GM12872 (cell line): Measurements from ENCODE around the gene MYO16.

ENCODE experiments used
- CTCF ChIP-seq: IDR thresholded peaks from 3 replicates; pipeline ENCODE4 v1.5.1; 2011; ENCODE audit warnings: low read depth, mild to moderate bottlenecking, low read length, moderate library complexity; ENCODE audit not compliant: insufficient read depth

Gene MYO16

GRCh38 chr13:108983273-108983672 is 353.9 kb downstream of the MYO16 start:
- no peak for TF ChIP-seq CTCF

DNA sequence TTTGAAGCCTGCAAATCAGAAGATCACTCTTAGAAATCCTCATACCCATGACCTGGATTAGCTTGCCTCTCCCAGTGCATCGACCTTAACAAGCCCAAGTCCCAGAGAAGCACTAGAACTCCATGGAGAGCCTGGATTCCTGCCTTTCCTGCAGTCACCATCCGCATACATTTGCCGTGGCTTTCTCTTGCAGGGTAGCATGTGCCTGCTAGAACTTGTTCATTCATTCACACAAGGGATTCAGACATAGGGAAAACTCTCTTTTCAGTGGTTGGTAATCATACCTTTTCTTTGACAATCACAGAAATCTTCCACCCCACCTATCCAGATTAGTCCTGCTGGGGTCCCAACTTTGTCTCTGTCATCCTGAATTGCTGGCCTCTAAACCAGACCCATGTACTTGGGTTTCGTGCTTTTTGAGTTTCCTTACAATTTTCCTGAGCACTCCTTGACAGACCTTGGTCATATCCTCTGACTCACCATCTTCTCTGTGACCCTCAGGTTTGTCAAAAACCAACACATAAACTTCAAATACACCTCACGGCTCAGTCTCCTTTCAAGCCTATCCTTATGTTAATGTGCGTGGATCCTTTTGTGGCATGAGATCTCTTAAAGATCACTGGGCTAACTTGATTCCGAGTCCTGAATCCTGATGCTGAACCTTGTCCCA is 355.0 kb downstream of the MYO16 start:
- no peak for TF ChIP-seq CTCF

- no peak for TF ChIP-seq CTCF
Measured at GRCh38 chr13:108985166-108985565, 355.8 kb downstream of the MYO16 start.

DNA sequence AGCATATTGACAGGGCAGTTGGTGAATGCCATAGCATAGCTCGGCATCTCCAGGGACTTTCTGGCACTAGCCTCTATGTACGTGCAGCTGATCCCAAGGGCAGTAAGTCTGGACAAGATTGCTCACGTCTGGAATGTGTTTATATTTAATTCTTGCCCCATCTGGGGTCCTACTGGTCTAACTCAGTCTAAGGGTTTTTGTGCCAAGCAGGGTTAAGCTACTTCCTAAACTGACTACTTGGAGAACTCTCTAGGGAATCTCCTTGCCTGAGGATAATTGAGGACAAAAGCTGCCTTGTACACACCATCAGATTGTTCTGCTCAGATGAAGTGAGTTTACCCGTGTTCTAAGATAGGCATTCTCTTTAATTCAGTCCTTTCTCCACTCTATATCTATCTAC is 358.1 kb downstream of the MYO16 start:
- no peak for TF ChIP-seq CTCF

DNA sequence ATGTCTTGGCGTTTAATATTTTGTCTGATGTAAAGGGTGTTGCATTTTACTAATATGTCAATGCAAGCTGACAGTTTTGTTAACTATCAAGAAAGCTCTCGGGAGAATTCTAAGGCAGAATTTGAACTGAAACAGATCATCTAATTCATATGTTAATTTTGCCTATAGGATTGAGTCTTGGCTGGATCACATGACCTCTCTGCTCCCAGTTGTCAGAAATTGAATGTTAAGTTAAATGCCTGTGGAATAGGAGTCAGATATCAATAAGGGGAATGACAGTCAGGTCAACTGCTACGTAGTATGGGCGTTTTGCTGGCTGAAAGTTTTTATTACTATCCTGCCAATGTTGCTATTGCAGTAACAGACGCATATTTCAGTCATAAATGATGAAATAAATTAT is 358.5 kb downstream of the MYO16 start:
- TF ChIP-seq CTCF: no peak

- no peak for TF ChIP-seq CTCF
Measured at GRCh38 chr13:108993346-108993745, 363.9 kb downstream of the MYO16 start.

- TF ChIP-seq CTCF: no peak
Measured at GRCh38 chr13:108996430-108996829, 367.0 kb downstream of the MYO16 start.

DNA sequence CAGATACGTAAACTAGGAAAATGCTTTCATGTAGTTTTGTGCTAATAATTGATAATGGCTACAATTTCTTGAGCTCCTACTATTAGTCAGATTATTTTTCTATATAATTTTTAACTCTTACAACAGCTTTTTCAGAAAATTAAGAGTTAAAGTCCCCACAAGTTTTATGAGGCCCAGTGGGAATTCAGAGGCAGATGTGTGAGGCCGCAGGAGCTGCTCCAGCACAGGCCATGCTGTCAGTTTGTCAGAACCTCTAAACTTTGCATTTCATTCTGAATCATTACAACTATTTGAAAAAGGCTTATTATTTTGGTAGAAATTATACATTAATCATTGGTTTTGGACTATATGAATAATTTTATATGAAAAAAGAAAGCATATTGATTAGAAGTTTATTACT is 370.8 kb downstream of the MYO16 start:
- no peak for TF ChIP-seq CTCF
